AG10803 (cell line): ENCODE results near the gene SAG.

Experiments used
- DNase-seq: peaks from one replicate; pipeline ENCODE4 v3.0.0; 2010; ENCODE audit warnings: low read depth
- H3K4me3 ChIP-seq: 2 replicates; pipeline ENCODE4 v1.5.1; 2011; ENCODE audit warnings: mild to moderate bottlenecking, low read length, control low read depth
- CTCF ChIP-seq: conservative IDR thresholded peaks from 2 replicates; pipeline ENCODE4 v1.5.1; 2011; ENCODE audit warnings: mild to moderate bottlenecking, low read length, control low read depth, inconsistent platforms

SAG gene

GRCh38 chr2:233346930-233347329 lies 39.3 kb downstream of the SAG start:
- DNase-seq: no peak
- no peak overlapping the region for H3K4me3 ChIP-seq
- no peak for TF ChIP-seq CTCF

GRCh38 chr2:233349005-233349998 lies 41.7 kb downstream of the SAG start:
- H3K4me3 ChIP-seq: no peak overlapping the region
- peak; percentile 15 for DNase-seq
- no peak for TF ChIP-seq CTCF

- TF ChIP-seq CTCF: peak; percentile 25
- peak; percentile 73 for DNase-seq
- H3K4me3 ChIP-seq: no peak overlapping the region
Observed at GRCh38 chr2:233350708-233351107, 43.1 kb downstream of the SAG start.

GRCh38 chr2:233351423-233351822 lies 43.8 kb downstream of the SAG start:
- TF ChIP-seq CTCF: no peak
- peak; percentile 6 for DNase-seq
- no peak overlapping the region for H3K4me3 ChIP-seq

GRCh38 chr2:233352141-233352842 lies 44.7 kb downstream of the SAG start:
- no peak overlapping the region for H3K4me3 ChIP-seq
- DNase-seq: no peak
- TF ChIP-seq CTCF: no peak

GRCh38 chr2:233353101-233353768 lies 45.6 kb downstream of the SAG start:
- H3K4me3 ChIP-seq: no peak overlapping the region
- no peak for TF ChIP-seq CTCF
- DNase-seq: no peak
